Spleen (tissue), 11 donors: ENCODE measurements around the gene FTO. TPM values are rescaled to one million over a fixed set of nuclear protein-coding genes. Genes with fewer than 3 reads are reported as not detected.

Experiments used
- DNase-seq: peaks from one replicate; pipeline ENCODE4 v3.0.0-alpha.2; 2020
- H3K27ac ChIP-seq, 8 donors: fragments of 200-600 bp; sonication (generic) in 7 of 8; 1 replicate in 4 of 8; 2 replicates in 4 of 8; pipeline versions ENCODE4 v1.5.0 to v1.8.0; 2016 to 2021; ENCODE audit warnings: inconsistent platforms in 4 of 8, mild to moderate bottlenecking in 4 of 8, moderate library complexity in 1 of 8
- H3K27me3 ChIP-seq, 7 donors: fragments of 200-600 bp; sonication (generic) in 6 of 7; replicated peaks in 1 of 7; 1 replicate in 4 of 7; 2 replicates in 3 of 7; pipeline versions ENCODE4 v1.5.0 to v1.8.0; 2016 to 2021; ENCODE audit warnings: inconsistent platforms in 3 of 7, mild to moderate bottlenecking in 1 of 7
- H3K36me3 ChIP-seq, 6 donors: fragments of 200-600 bp; sonication (generic) in 5 of 6; 1 replicate in 4 of 6; 2 replicates in 2 of 6; pipeline versions ENCODE4 v1.5.0 to v1.8.0; 2016 to 2021; ENCODE audit warnings: inconsistent platforms in 2 of 6
- H3K4me1 ChIP-seq, 6 donors: fragments of 200-600 bp; sonication (generic) in 5 of 6; 1 replicate in 3 of 6; 2 replicates in 3 of 6; pipeline versions ENCODE4 v1.5.0 to v1.8.0; 2016 to 2021; ENCODE audit warnings: inconsistent platforms in 3 of 6
- H3K4me3 ChIP-seq, 8 donors: fragments of 200-600 bp; sonication (generic) in 7 of 8; 1 replicate in 4 of 8; 2 replicates in 4 of 8; pipeline versions ENCODE4 v1.5.0 to v1.8.0; 2016 to 2021; ENCODE audit warnings: inconsistent platforms in 4 of 8, mild to moderate bottlenecking in 4 of 8, moderate library complexity in 2 of 8
- H3K9me3 ChIP-seq, 8 donors: fragments of 200-600 bp; sonication (generic) in 7 of 8; 1 replicate in 4 of 8; 2 replicates in 4 of 8; pipeline versions ENCODE4 v1.5.0 to v1.8.0; 2016 to 2021; ENCODE audit warnings: inconsistent platforms in 4 of 8
- POLR2A ChIP-seq, 3 donors: fragments of 450-650 bp; IDR thresholded peaks; one replicate each; pipeline ENCODE4 v1.5.1; 2017; ENCODE audit warnings: antibody characterized with exemption in 3 of 3, mild to moderate bottlenecking in 1 of 3
- POLR2AphosphoS5 ChIP-seq, 3 donors: sonication (generic); formaldehyde crosslinking; IDR thresholded peaks; one replicate each; pipeline ENCODE4 v1.5.1; 2017; ENCODE audit warnings: antibody characterized with exemption in 3 of 3
- WGBS, 5 donors: extraction: QIAGEN DNeasy Blood & Tissue Kit in 3 of 5; methylation state at CpG; one replicate each; pipeline versions ENCODE4 v1.1.5 to v1.1.7; 2013 to 2018; 5-methylcytosine and 5-hydroxymethylcytosine counted together
- intact Hi-C: fragments of 100-400 bp; cut with DNase I; formaldehyde crosslinking; loops from one replicate; pipeline ENCODE4 v1.15.0; 2023; ENCODE audit warnings: low total_unique reads
- polyA plus RNA-seq, 3 donors: library from polyadenylated mRNA; stranded (reverse); fragments of 200-250 nt; gene quantifications; one replicate each; pipeline ENCODE4 v1.2.1, GENCODE V29; 2013
- total RNA-seq, 7 donors: library from RNA; depleted of rRNA in 3 of 7; stranded (reverse); fragments of >200 nt in 3 of 7; fragmentation: NEBNext Ultra II Directional in 4 of 7; extraction: Animal tissue kit (Norgen Biotek cat#: 25700) in 4 of 7; gene quantifications; one replicate each; pipeline versions ENCODE4 v1.1.0 to v1.2.1, GENCODE V29; 2016 to 2021
- TF ChIP-seq, protein P1 (sequence below), 11 experiments: fragments of 200-600 bp in 7 of 11; fragments of 450-650 bp in 4 of 11; sonication (generic) in 4 of 11; IDR thresholded peaks in 8 of 11; conservative IDR thresholded peaks in 3 of 11; 1 replicate in 7 of 11; 2 replicates in 4 of 11; pipeline versions ENCODE4 v1.4.0 to v1.8.0; 2016 to 2021; ENCODE audit warnings: antibody characterized with exemption in 11 of 11, inconsistent platforms in 4 of 11, mild to moderate bottlenecking in 1 of 11
- donor health status: healthy with polysubstance abuse.
- donor health status: DM: no; HTN: no; CAD: no; lungs with moderate emphysema.
- donor health status: DM: no; HTN: no; CAD: no.
- donor health status: Bipolar disorder and iron deficiency.
- donor health status: healthy.
- donor health status: DM: no; HTN: no; CAD: no.
- donor health status: DM: yes; HTN: yes; CAD: no.

The FTO gene
- total and polyA plus RNA-seq, 10 donors, result 6.8 to 89.8 (median 68.4) TPM

DNA sequence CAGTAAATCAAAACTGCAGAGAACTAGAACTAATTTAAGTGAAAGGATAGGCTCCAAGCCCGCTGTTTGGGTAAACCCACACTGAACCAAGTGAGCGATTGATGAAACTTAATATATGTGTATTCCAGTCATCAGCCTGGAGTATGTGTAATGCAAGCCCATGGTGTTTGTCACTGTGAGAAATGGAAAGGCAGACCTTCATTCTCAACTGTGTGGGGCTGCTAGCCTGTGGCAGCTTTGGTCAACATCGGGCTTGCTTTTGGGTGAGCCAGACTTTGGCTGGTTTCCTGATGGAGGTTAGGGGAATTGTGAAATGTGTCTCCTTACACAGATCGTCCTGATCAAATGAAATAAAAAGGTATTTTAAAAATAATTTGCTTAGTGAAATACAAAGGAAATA is 302.7 kb downstream of the FTO start:
- Histone ChIP-seq H3K27me3 (no peaks in the 10 kb centered on the region), H3K36me3 (peaks cover 0 to 47% (median 0%) of the 10 kb centered on the region in 6 donors), H3K4me1 (no peaks in the 10 kb centered on the region), H3K9me3 (peaks cover 0 to 11% (median 2%) of the 10 kb centered on the region in 8 donors), H3K4me3 (no peak overlapping the region), H3K27ac (no peak overlapping the region)
- 84 to 96% (median 88%) methylated on average over 4 of the region's 4 CpGs for WGBS, 5 donors
- no peak for DNase-seq
- intact Hi-C loops, result no loop called here
- no peak for TF ChIP-seq POLR2AphosphoS5 (IDR thresholded peaks at IDR 0.05)
- TF ChIP-seq POLR2A (IDR thresholded peaks at IDR 0.05), result no peak
- TF ChIP-seq, protein P1, sequence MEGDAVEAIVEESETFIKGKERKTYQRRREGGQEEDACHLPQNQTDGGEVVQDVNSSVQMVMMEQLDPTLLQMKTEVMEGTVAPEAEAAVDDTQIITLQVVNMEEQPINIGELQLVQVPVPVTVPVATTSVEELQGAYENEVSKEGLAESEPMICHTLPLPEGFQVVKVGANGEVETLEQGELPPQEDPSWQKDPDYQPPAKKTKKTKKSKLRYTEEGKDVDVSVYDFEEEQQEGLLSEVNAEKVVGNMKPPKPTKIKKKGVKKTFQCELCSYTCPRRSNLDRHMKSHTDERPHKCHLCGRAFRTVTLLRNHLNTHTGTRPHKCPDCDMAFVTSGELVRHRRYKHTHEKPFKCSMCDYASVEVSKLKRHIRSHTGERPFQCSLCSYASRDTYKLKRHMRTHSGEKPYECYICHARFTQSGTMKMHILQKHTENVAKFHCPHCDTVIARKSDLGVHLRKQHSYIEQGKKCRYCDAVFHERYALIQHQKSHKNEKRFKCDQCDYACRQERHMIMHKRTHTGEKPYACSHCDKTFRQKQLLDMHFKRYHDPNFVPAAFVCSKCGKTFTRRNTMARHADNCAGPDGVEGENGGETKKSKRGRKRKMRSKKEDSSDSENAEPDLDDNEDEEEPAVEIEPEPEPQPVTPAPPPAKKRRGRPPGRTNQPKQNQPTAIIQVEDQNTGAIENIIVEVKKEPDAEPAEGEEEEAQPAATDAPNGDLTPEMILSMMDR (IDR thresholded peaks at IDR 0.05 in 8 of 11, conservative IDR thresholded peaks at IDR 0.05 in 3 of 11), result no peak

DNA sequence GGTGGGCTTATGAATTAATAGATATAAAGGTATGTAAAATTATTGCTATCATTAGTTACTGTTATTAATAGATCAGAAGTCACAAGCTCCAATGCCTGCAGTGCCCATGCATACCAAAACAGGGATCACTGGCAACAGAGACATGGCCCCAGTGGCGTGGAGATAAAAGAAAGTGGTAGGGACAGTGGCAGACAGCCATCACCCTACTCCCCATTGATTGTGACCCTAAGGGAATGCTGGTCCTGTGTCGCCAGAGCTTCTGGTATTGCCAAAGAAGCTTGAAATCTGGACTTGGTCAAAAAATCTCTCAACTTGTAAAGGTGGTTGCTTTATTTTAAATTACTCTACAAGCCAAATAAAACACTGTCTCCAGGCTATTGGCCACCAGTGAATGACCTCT is 303.5 kb downstream of the FTO start:
- TF ChIP-seq, protein P1 (IDR thresholded peaks at IDR 0.05 in 8 of 11, conservative IDR thresholded peaks at IDR 0.05 in 3 of 11), result no peak
- TF ChIP-seq POLR2AphosphoS5 (IDR thresholded peaks at IDR 0.05) (no peak), POLR2A (IDR thresholded peaks at IDR 0.05) (no peak)
- Histone ChIP-seq H3K36me3 (peaks cover 0 to 48% (median 0%) of the 10 kb centered on the region in 6 donors), H3K4me1 (no peaks in the 10 kb centered on the region), H3K27ac (no peak overlapping the region), H3K4me3 (no peak overlapping the region), H3K27me3 (no peaks in the 10 kb centered on the region), H3K9me3 (peaks cover 2 to 19% (median 10%) of the 10 kb centered on the region in 8 donors)
- intact Hi-C loops, result no loop called here
- DNase-seq, result no peak
- WGBS, 5 donors, result 77 to 98% (median 94%) methylated on average over 2 of the region's 2 CpGs

DNA sequence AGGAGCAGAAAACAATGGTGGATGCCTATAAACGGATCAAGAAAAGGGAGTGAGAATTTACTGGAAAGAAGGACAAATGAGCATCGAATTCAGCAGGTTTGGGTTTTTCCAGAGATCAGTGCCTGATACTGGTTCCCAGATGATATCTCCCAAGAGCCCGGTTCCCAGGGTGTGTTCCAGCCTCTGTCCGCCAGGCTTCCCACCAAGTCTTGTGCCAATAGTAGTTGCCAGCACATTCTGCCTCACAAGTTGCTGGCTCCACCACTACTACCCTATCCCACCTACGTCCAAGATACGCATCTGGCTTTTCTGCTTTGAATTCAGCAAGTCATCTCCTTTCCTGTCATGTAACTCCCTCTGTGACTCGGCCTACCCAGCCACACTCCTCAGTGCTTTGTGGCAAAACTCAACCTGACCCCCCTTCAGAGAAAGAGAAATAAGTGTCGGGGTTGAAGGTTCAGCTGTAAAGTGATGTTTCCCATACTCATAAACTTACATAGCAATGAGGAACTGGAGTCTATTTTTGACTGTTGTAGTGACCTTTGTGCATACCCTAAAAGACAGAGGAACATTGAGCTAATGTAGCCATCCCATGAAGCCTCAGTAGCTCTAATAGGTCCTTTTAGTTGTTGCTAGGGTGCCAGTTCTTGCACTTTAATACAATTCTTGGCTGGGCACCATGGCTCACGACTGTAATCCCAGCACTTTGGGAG is 305.7 kb downstream of the FTO start:
- no peak for DNase-seq
- no peaks in the 10 kb centered on the region for H3K4me1 ChIP-seq
- H3K36me3 ChIP-seq, result peaks cover 0 to 52% (median 0%) of the 10 kb centered on the region in 6 donors
- no peak overlapping the region for H3K27ac ChIP-seq
- intact Hi-C loops, result no loop called here
- H3K4me3 ChIP-seq, result no peak overlapping the region
- no peaks in the 10 kb centered on the region for H3K27me3 ChIP-seq
- H3K9me3 ChIP-seq, result peaks cover 3 to 24% (median 14%) of the 10 kb centered on the region in 8 donors
- 94 to 100% (median 95%) methylated on average over 9 of the region's 9 CpGs for WGBS, 5 donors
- TF ChIP-seq, protein P1 (IDR thresholded peaks at IDR 0.05 in 8 of 11, conservative IDR thresholded peaks at IDR 0.05 in 3 of 11), result no peak
- TF ChIP-seq POLR2AphosphoS5 (IDR thresholded peaks at IDR 0.05), result no peak
- TF ChIP-seq POLR2A (IDR thresholded peaks at IDR 0.05), result no peak

DNA sequence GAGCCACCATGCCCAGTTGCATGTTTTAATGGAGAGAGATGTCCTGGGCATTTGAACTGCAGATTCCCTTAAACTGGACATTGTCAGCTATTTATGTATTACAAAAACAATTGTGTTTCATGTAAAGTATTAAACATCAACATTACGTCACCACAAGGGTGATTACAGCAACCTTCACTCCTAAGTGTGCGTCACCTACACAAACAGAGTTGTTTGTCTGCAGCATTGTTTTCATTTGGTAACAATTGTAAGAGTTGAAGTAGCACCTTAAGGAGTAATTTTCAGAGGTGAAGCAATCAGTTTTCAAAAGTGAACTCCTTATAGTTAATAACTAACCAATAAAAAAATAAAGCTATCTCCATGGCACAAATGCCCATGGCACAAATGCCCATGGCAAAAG is 311.2 kb downstream of the FTO start:
- no peak overlapping the region for H3K4me3 ChIP-seq

More for the DNA sequence above, 311.2 kb downstream of the FTO start:
- Histone ChIP-seq H3K9me3 (peaks cover 3 to 28% (median 16%) of the 10 kb centered on the region in 8 donors), H3K4me1 (no peaks in the 10 kb centered on the region), H3K36me3 (peaks cover 0 to 36% (median 0%) of the 10 kb centered on the region in 6 donors), H3K27ac (no peak overlapping the region), H3K27me3 (no peaks in the 10 kb centered on the region)
- TF ChIP-seq POLR2AphosphoS5 (IDR thresholded peaks at IDR 0.05), result no peak
- TF ChIP-seq, protein P1 (IDR thresholded peaks at IDR 0.05 in 8 of 11, conservative IDR thresholded peaks at IDR 0.05 in 3 of 11), result no peak
- no peak for TF ChIP-seq POLR2A (IDR thresholded peaks at IDR 0.05)
- DNase-seq, result no peak
- intact Hi-C loops, result no loop called here
- WGBS, 5 donors, result 69 to 100% (median 96%) methylated on average over 2 of the region's 2 CpGs
